Stomach (tissue), 4 donors: ENCODE measurements around the gene TERB1.

ENCODE experiments used
- CTCF ChIP-seq, 7 experiments: fragments of 450-650 bp in 4 of 7; fragments of 200-600 bp in 3 of 7; sonication (generic) in 3 of 7; IDR thresholded peaks; one replicate each; pipeline ENCODE4 v1.5.1; 2016 to 2019; ENCODE audit warnings: antibody characterized with exemption in 7 of 7, control low read depth in 2 of 7, mild to moderate bottlenecking in 1 of 7
- EP300 ChIP-seq: sonication (generic); formaldehyde crosslinking; IDR thresholded peaks from one replicate; pipeline ENCODE4 v1.6.1; 2017; ENCODE audit warnings: antibody characterized with exemption

GRCh38 chr16:66712512-66712911 is 88.9 kb downstream of the TERB1 start:
- TF ChIP-seq CTCF (IDR thresholded peaks at IDR 0.05) (no peak), EP300 (no peak)
